ENCODE data around the gene C1QTNF9. TPM values are rescaled to one million over a fixed set of nuclear protein-coding genes. Genes with fewer than 3 reads are reported as not detected.

C1QTNF9 gene
- total and polyA plus RNA-seq, 8 donors: 0.08 to 2.3 (median 0.31) TPM; not detected in 4

- DNase-seq: no peak
- H3K27me3 ChIP-seq: no peaks in the 10 kb centered on the region
- no peaks in the 10 kb centered on the region for H3K4me1 ChIP-seq
- no peak overlapping the region for H3K27ac ChIP-seq
- TF ChIP-seq EP300 (IDR thresholded peaks at IDR 0.05) (no peak), POLR2AphosphoS5 (IDR thresholded peaks at IDR 0.05) (no peak), CTCF (IDR thresholded peaks at IDR 0.05) (no peak), POLR2A (IDR thresholded peaks at IDR 0.05) (no peak)
- intact Hi-C loops (cut with DNase I; ENCODE audit: low total_unique reads): loop anchor here (10.0 kb wide), 1 partner anchor 1415 kb away; no protein-coding TSS in a partner anchor
- no peaks in the 10 kb centered on the region for H3K9me3 ChIP-seq
- WGBS, 5 donors: 83 to 97% (median 85%) methylated on average over 7 of the region's 7 CpGs
- H3K4me3 ChIP-seq: no peak overlapping the region
- H3K36me3 ChIP-seq: no peaks in the 10 kb centered on the region
These were observed 50.7 kb downstream of the C1QTNF9 start for GRCh38 chr13:24360106-24360505.

GRCh38 chr13:24361113-24361512 is 51.7 kb downstream of the C1QTNF9 start:
- H3K4me1 ChIP-seq: no peaks in the 10 kb centered on the region
- WGBS, 5 donors: 50 to 88% (median 77%) methylated on average over 1 to 2 of the region's 2 CpGs
- no peak overlapping the region for H3K27ac ChIP-seq
- TF ChIP-seq POLR2AphosphoS5 (IDR thresholded peaks at IDR 0.05) (no peak), CTCF (IDR thresholded peaks at IDR 0.05) (no peak), EP300 (IDR thresholded peaks at IDR 0.05) (no peak), POLR2A (IDR thresholded peaks at IDR 0.05) (no peak)
- no peak overlapping the region for H3K4me3 ChIP-seq
- intact Hi-C loops (cut with DNase I; ENCODE audit: low total_unique reads): loop anchor here (10.0 kb wide), 1 partner anchor 1416 kb away; no protein-coding TSS in a partner anchor
- no peaks in the 10 kb centered on the region for H3K36me3 ChIP-seq
- peak in 1 of 2 donors; percentile 32 for DNase-seq
- no peaks in the 10 kb centered on the region for H3K27me3 ChIP-seq
- no peaks in the 10 kb centered on the region for H3K9me3 ChIP-seq

GRCh38 chr13:24361852-24362366 is 52.5 kb downstream of the C1QTNF9 start:
- 83 to 100% (median 87%) methylated on average over 1 to 8 of the region's 8 CpGs for whole genome bisulfite sequencing, 5 donors
- intact Hi-C loops (cut with DNase I; ENCODE audit: low total_unique reads): loop anchor here (10.0 kb wide), 1 partner anchor 1417 kb away; no protein-coding TSS in a partner anchor
- Histone ChIP-seq H3K4me3 (no peak overlapping the region), H3K4me1 (no peaks in the 10 kb centered on the region), H3K27me3 (no peaks in the 10 kb centered on the region), H3K27ac (no peak overlapping the region), H3K9me3 (no peaks in the 10 kb centered on the region), H3K36me3 (no peaks in the 10 kb centered on the region)
- TF ChIP-seq CTCF (IDR thresholded peaks at IDR 0.05): no peak
- TF ChIP-seq EP300 (IDR thresholded peaks at IDR 0.05): no peak
- no peak for TF ChIP-seq POLR2AphosphoS5 (IDR thresholded peaks at IDR 0.05)
- no peak for TF ChIP-seq POLR2A (IDR thresholded peaks at IDR 0.05)
- DNase-seq: no peak

- H3K27ac ChIP-seq: no peak overlapping the region
- DNase-seq: no peak
- H3K27me3 ChIP-seq: no peaks in the 10 kb centered on the region
- no peaks in the 10 kb centered on the region for H3K9me3 ChIP-seq
- no peak overlapping the region for H3K4me3 ChIP-seq
- no peaks in the 10 kb centered on the region for H3K36me3 ChIP-seq
- H3K4me1 ChIP-seq: no peaks in the 10 kb centered on the region
- TF ChIP-seq EP300 (IDR thresholded peaks at IDR 0.05) (no peak), POLR2A (IDR thresholded peaks at IDR 0.05) (no peak), POLR2AphosphoS5 (IDR thresholded peaks at IDR 0.05) (no peak), CTCF (IDR thresholded peaks at IDR 0.05) (no peak)
- WGBS, 5 donors: 74 to 80% (median 78%) methylated on average over 9 of the region's 9 CpGs
- intact Hi-C loops (cut with DNase I; ENCODE audit: low total_unique reads): loop anchor here (10.0 kb wide), 1 partner anchor 1418 kb away; no protein-coding TSS in a partner anchor
These were observed 53.1 kb downstream of the C1QTNF9 start for GRCh38 chr13:24362435-24362952.
